Activated CD4-positive, alpha-beta T cell treated with anti-CD3 and anti-CD28 coated beads, Interleukin-2, Interleukin-4, amounts not matched to agents 100 ng/mL and 50 ng/mL, durations not matched to agents 16 hours and 8 hours (primary cell): ENCODE results near the gene WIZ.
A peak's percentile ranks its signal among the peaks of the same experiment; 100 is the strongest.

Source experiments
- DNase-seq: peaks from one replicate; pipeline ENCODE4 v3.0.0-alpha.2; 2020; ENCODE audit warnings: low spot score

WIZ gene

DNA sequence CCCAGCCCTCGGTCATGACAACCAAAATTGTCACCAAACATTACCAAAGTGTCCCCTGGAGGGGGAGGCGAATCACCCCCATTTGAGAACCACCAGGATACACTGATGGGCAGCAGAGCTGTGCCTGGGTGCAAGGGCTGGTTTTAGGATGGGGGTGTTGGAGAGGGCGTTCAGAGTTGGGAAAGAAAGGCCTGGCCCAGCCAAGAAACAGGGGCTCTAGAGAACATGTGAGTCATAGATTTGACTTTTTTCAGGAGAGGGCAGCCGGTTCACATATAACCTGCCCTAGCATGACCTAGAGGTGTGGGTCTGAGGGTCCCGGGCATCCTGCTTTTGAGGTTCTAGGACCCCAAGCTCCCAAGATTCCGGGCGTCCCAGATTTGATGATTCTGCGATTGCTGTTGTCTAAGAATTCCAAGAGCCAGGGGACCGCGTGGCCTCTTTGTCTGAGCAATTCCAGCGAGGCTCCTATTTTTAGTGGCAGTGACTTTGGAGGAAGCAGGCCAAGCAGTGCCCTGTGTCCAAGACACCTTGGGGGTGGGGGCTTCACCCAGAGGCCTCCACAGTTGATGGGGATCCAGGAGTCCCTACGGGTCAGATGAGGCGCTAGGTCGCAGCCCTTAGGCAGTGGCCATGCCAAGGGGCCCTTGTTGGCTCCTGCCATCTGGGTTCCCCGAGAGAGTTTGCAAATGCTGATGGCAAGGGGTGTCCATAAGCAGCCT is 5.1 kb downstream of the WIZ start:
- no peak for DNase-seq

- no peak for DNase-seq
These were observed 5.9 kb downstream of the WIZ start for GRCh38 chr19:15443838-15444237.

GRCh38 chr19:15443325-15443724 is 6.4 kb downstream of the WIZ start:
- DNase-seq: no peak

DNA sequence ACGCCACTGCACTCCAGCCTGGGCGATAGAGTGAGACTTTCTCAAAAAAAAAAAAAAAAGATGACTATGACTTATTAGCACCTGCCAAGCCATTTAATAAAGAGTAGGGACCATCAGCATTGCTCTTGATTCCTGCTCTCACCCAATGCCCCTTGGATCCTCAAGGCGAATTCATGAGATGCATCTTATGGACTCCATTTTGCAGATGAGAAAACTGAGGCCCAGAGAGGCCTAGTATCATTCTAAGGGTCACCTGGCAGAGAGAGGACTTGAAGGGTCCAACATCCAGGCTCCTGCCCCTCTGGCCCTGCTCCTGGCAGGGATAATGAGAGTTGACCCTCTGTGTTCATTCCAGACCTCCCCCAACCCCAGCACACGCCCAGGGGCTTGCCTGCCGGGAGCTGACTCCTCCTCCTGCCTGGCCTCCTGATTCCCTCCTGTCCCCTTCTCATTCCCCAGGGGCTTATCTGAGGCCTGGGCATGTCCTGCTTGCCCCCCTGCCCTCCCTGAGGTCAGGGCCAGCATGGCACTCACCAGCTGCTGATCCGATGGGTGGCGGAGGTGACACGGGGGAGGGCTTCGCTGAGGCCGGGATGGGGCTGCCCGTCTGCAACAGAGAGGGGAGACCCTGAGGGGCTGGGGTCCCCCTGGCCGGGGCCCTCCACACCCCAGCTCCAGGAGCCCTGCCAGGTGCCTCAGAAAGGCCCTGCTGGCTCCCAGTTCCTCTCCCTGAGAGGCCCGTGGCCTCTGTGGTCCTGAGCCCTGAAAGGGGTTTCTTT is 7.4 kb downstream of the WIZ start:
- DNase-seq: no peak

DNA sequence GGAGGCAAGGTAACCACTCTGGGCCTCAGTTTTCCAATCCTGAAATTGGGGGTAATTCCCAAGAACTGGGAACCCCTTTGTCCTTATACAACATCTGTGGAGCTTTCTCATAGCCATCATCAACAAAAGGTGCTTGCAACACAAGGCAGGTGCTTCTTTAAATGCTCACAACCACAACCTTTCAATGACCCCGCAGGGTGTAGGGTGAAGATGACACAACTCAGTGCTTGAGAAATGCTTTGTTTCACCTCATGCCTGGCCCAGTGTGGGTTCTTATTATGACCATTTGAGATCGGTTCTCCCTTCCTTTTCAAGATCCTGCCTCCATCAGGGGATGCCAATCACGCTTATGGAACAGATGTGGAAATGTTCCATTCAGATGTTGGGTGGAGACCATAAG is 8.4 kb downstream of the WIZ start:
- no peak for DNase-seq

DNA sequence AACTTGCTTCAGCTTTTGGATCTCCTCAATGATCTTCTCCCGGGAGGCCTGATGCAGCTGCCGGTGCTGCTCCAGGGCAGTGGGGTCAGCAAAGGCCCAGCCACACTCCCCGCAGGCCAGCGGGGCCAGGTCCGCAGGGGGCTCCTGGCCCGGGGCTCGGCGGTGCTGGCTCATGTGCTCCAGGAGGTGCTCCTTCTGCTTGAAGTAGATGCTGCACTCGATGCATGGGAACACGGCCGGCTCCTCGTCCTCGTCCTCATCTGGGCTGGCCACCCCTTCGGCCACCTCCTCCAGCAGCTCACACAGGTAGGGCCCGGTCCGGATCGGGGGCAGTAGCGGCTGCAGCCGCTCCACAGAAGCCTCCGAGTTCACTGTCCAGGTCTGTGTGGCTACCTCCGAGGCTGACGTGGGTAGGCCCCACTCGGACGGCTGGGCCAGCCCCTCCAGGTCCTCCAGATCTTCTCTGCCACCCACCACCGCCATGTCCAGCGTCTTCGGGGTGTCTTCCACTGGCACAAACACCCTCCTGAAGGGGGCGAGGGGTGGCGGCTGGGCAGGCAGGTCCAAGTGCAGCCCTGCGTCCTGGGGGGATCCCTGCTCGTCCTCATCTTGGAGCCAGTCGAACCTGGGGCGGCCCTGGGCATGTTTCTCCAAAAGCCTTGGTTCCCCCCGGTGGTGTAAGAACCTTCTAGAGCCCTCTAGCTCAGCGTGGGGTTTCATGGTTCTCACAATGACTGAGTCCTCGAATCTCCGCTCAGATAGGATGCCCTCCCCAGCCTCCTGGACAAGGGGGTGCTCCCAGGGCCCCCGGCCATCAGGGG is 9.7 kb downstream of the WIZ start:
- no peak for DNase-seq

DNA sequence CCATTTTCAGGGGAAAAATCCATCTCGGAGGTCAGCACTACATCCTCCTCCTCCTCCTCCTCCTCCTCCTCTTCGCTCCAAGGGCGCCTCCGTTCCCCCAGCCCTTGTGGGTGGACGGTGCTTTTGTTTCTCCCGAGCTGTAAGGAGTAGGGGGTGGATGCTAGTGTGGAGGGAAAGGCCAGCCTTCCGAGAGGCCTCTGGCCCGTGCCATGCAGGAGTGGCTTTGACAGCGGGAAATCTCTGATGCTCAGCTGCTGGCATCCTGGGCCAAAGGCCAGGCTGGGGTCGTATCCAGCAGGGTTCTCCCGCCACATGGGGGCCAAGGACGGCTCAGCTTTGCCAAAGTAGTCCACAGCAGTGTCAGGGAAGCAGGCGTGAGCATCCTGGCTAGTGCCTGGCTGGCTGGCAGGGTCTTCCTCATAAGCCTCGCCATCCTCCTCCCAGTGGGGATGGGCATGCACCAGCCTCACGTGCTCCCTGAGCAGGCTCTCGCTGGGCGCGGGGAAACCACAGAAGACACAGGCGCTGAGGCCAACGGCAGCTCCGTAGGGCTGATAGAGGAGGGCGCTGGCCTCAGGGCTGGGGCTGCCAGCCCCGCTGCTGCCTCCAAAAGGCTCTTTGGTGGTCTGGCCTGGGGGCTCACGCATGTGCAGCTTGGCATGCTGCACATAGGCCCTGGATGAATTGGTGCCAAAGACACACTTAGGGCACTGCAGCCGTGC is 10.5 kb downstream of the WIZ start:
- no peak for DNase-seq

- DNase-seq: no peak
These were observed 11.2 kb downstream of the WIZ start for GRCh38 chr19:15438577-15438976.

- DNase-seq: no peak
These were observed 11.6 kb downstream of the WIZ start for GRCh38 chr19:15438124-15438496.

DNA sequence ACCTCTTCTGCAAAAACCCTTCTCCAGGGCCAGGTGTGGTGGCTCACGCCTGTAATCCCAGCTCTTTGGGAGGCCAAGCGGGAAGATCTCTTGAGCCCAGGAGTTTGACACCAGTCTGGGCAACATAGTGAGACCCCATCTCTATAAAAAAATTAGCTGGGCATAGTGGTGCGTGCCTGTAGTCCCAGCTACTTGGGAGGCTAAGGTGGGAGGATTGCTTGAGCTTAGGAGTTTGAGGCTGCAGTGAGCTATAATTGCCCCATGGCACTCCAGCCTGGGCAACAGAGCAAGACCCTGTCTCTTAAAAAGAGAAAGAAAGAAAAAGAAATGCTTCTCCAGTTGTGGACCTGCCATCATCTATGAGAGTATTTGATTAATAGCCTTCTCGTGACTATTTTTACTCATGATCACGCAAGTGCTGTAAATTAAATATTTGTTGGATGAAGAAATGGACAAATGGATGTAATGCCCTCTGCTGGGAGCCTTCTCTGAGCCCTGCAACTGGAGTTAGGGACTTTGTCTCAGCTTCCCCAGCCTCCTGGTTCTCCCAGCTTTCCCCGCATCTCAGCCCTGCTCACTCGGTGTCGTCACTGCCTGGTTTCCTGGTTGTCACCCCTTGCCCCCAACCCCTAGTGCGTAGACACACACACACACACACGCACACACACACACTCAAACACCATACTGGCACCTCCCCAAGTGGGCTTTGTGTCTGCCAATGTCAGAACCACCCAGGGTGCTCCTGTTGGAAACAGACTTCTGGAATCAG is 12.2 kb downstream of the WIZ start:
- DNase-seq: no peak

GRCh38 chr19:15436826-15437110 is 13.0 kb downstream of the WIZ start:
- no peak for DNase-seq

GRCh38 chr19:15436012-15436825 is 13.5 kb downstream of the WIZ start:
- DNase-seq: no peak

GRCh38 chr19:15433519-15434069 is 16.2 kb downstream of the WIZ start:
- DNase-seq: no peak

DNA sequence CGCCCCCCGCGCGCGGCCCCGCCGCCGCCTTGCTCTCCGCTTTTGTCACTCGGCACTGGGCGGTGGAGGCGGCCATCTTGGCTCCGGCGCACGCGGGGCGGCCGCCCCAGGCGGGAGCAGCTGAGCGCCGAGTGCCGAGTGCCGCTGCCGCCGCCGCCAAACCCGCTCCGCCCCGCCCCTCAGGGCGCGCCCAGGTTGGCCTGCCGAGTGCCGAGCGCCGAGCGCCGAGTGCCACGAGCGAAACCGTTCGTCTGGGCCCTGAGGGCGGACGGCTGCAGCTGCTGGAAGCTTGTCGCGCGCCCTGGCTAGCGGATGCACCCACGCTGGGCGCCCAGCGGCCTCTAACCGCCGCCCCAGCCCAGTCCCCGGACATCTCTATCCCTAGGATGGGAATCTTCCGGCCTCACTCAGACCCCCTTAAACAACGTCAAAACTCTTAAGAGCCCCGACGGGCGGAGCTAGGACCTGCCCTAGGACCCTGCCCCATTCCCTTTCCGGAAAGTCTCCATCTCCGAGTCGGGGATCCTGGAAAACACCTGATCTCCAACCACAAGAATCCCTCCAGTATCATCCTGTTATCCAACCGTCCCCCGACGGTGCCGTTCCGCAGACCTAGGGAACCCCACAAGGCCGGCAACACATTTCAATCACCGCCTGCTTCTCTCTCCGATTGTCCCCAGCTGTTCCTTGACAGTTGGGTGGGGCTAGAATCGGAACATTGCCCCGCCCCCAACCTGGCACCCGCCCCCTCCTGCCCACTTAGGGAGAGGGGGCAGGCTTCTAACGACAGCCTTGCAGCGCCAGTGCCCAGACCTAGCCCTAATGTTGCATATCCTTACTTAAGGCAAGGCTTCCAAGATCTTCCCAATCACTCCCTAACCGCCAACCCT is 16.9 kb downstream of the WIZ start:
- peak; percentile 94 for DNase-seq

DNA sequence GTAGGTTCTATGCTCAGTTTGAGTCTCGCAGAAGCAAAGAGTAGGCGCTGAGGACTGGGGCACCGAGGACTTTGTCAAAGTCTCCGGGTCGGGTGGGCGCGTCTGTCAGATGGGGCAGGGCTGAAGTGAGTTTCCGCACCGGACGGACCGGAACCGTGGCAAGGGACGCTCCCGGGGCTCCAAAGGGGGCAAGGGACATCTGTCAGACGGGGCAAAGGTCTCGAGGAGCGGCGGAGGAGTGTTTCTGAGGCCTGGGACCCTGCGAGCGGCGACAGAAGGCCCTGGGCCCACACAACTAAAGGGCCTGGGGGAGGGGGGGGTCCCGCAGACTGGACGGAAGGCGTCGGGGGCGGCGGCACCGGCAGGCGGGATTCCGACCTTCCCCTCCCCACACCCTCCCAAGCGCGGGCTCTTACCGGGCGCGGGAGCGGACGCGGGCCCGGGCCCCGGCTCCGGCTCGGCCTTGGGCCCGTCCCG is 17.7 kb downstream of the WIZ start:
- no peak for DNase-seq

DNA sequence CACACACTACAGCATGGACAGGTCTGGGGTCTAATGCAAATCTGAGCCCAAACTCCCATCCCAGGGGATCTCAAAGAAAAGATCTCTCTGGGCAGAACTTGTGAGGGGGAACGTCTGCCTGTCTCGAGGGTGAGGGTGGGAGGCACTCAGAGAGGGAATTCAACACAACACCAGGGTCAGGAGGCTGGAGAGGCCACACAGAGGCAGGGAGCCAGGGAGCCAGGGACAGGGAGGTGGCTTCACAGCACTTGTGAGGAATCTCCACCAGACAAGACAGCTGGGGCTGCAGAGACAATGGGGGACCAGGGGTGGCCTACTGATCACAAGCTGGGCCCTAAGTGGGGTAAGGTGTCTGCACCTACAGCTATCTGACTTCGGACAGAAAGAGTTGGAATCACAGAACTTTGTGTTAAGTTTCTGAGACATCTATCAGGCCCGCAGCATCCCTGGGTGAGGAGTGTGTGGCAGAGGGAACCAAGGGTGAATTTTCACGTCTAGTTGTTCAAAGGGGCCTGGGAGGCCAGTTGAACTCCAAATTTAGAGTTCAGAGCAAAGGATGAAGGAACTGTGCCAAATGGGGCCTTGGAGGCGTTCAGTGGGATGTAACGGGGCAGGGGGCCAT is 18.2 kb downstream of the WIZ start:
- no peak for DNase-seq

GRCh38 chr19:15430526-15431120 is 19.1 kb downstream of the WIZ start:
- DNase-seq: no peak

- no peak for DNase-seq
These were observed 19.8 kb downstream of the WIZ start for GRCh38 chr19:15429825-15430467.
